GM23338 (cell line): ENCODE measurements around the gene NIPA2. TPM values are rescaled to one million over a fixed set of nuclear protein-coding genes. Genes with fewer than 3 reads are reported as not detected.

ENCODE experiments used
- ATAC-seq: fragments of 200-7000 bp; cut with Tn5 transposase; 3 replicates; pipeline ENCODE4 v1.9.1; 2020
- DNase-seq: peaks from one replicate; pipeline ENCODE4 v3.0.0-alpha.2; 2015; ENCODE audit warnings: low spot score
- H2AFZ ChIP-seq: fragments of 200-600 bp; sonication (generic); 2 replicates; pipeline ENCODE4 v1.8.0; 2016; ENCODE audit warnings: antibody characterized with exemption, mild to moderate bottlenecking, moderate library complexity
- H3F3A ChIP-seq: fragments of 200-600 bp; sonication (generic); replicated peaks from 2 replicates; pipeline ENCODE4 v1.8.0; 2017; ENCODE audit warnings: antibody characterized with exemption, mixed run types, low read depth
- H3K27ac ChIP-seq: fragments of 200-600 bp; sonication (generic); 2 replicates; pipeline ENCODE4 v1.6.1; 2016; ENCODE audit warnings: low read depth
- H3K27me3 ChIP-seq: fragments of 200-600 bp; sonication (generic); 2 replicates; pipeline ENCODE4 v1.8.0; 2016; ENCODE audit warnings: mild to moderate bottlenecking, mixed run types, moderate library complexity; ENCODE audit not compliant: insufficient read depth
- H3K36me3 ChIP-seq: fragments of 200-600 bp; sonication (generic); 2 replicates; pipeline ENCODE4 v1.8.0; 2016; ENCODE audit warnings: mild to moderate bottlenecking; ENCODE audit not compliant: insufficient read depth
- H3K4me1 ChIP-seq: fragments of 200-600 bp; sonication (generic); 2 replicates; pipeline ENCODE4 v1.8.0; 2016; ENCODE audit warnings: mild to moderate bottlenecking, moderate library complexity; ENCODE audit not compliant: insufficient read depth
- H3K4me2 ChIP-seq: fragments of 200-600 bp; sonication (generic); 2 replicates; pipeline ENCODE4 v1.7.1; 2017; ENCODE audit warnings: mixed run types
- H3K4me3 ChIP-seq: fragments of 200-600 bp; sonication (generic); 2 replicates; pipeline ENCODE4 v1.6.1; 2016; ENCODE audit warnings: mixed run types
- H3K79me2 ChIP-seq: fragments of 200-600 bp; sonication (generic); replicated peaks from 2 replicates; pipeline ENCODE4 v1.8.0; 2017; ENCODE audit warnings: mild to moderate bottlenecking; ENCODE audit not compliant: insufficient read depth
- H3K9me2 ChIP-seq: fragments of 200-600 bp; sonication (generic); 2 replicates; pipeline ENCODE4 v1.8.0; 2017; ENCODE audit not compliant: insufficient read depth
- H4K20me1 ChIP-seq: fragments of 200-600 bp; sonication (generic); replicated peaks from 2 replicates; pipeline ENCODE4 v1.8.0; 2017; ENCODE audit warnings: mild to moderate bottlenecking; ENCODE audit not compliant: insufficient read depth
- H3K27ac Mint-ChIP-seq: 2 replicates; pipeline ENCODE4 v1.8.0; 2020; ENCODE audit warnings: inconsistent platforms, mild to moderate bottlenecking, moderate library complexity, mixed read lengths
- H3K27me3 Mint-ChIP-seq: 3 replicates; pipeline ENCODE4 v1.8.0; 2022; ENCODE audit warnings: low read depth, mild to moderate bottlenecking, moderate library complexity, mixed read lengths, inconsistent platforms; ENCODE audit not compliant: insufficient read depth, poor library complexity
- H3K36me3 Mint-ChIP-seq: 3 replicates; pipeline ENCODE4 v1.8.0; 2021; ENCODE audit warnings: low read depth, mild to moderate bottlenecking, inconsistent platforms, moderate library complexity, mixed read lengths
- H3K4me1 Mint-ChIP-seq: 3 replicates; pipeline ENCODE4 v1.8.0; 2020; ENCODE audit warnings: mild to moderate bottlenecking, inconsistent platforms, mixed read lengths
- H3K4me3 Mint-ChIP-seq: 3 replicates; pipeline ENCODE4 v1.8.0; 2021; ENCODE audit warnings: moderate library complexity, mild to moderate bottlenecking, inconsistent platforms, mixed read lengths
- H3K9me3 Mint-ChIP-seq: 3 replicates; pipeline ENCODE4 v1.8.0; 2020; ENCODE audit warnings: moderate library complexity, mild to moderate bottlenecking, inconsistent platforms, mixed read lengths
- CREB1 ChIP-seq: fragments of 250-450 bp; sonication (Bioruptor Pico); IDR thresholded peaks from 2 replicates; pipeline ENCODE4 v1.5.0; 2020; ENCODE audit warnings: low read depth, mild to moderate bottlenecking, moderate library complexity
- EZH2phosphoT487 ChIP-seq: fragments of 200-600 bp; sonication (generic); IDR thresholded peaks from one replicate; pipeline ENCODE4 v1.8.1; 2018; ENCODE audit warnings: antibody characterized with exemption; ENCODE audit not compliant: unreplicated experiment
- NANOG ChIP-seq: IDR thresholded peaks from 2 replicates; pipeline ENCODE4 v1.6.1; 2016; ENCODE audit warnings: antibody characterized with exemption, borderline replicate concordance
- POLR2AphosphoS5 ChIP-seq: IDR thresholded peaks from 2 replicates; pipeline ENCODE4 v1.6.1; 2016; ENCODE audit warnings: antibody characterized with exemption, low read depth
- STAT1 ChIP-seq: IDR thresholded peaks from one replicate; pipeline ENCODE4 v1.6.1; 2016; ENCODE audit warnings: antibody characterized with exemption; ENCODE audit not compliant: unreplicated experiment
- ZNF114 ChIP-seq: fragments of 250-450 bp; sonication (Bioruptor Pico); IDR thresholded peaks from 2 replicates; pipeline ENCODE4 v1.5.0; 2020; ENCODE audit warnings: mild to moderate bottlenecking, moderate library complexity
- ZNF331 ChIP-seq: fragments of 250-450 bp; sonication (Bioruptor Pico); IDR thresholded peaks from 2 replicates; pipeline ENCODE4 v1.5.0; 2020; ENCODE audit warnings: low read depth, mild to moderate bottlenecking, moderate library complexity
- polyA plus RNA-seq: library from polyadenylated mRNA; unstranded; fragments of >200 nt; fragmentation: Nextera tagmentation; extraction: Ambion mirVana; gene quantifications from 2 replicates; pipeline ENCODE4 v1.2.1, GENCODE V29; 2016
- total RNA-seq: library from RNA; depleted of rRNA; stranded (reverse); fragments of >200 nt; shearing (Covaris generic); gene quantifications from 2 replicates; pipeline ENCODE4 v1.2.3, GENCODE V29; 2014
- TF ChIP-seq, protein P1 (sequence below): IDR thresholded peaks from 2 replicates; pipeline ENCODE4 v1.6.1; 2016; ENCODE audit warnings: antibody characterized with exemption
- TF ChIP-seq, protein P2 (sequence below): fragments of 250-450 bp; sonication (Bioruptor Pico); IDR thresholded peaks from 2 replicates; pipeline ENCODE4 v1.5.0; 2020; ENCODE audit warnings: mild to moderate bottlenecking, moderate library complexity

Gene NIPA2
- total and polyA plus RNA-seq, 2 experiments from 2014 or later = 35.0 to 105 TPM

- no peak for TF ChIP-seq EZH2phosphoT487
- TF ChIP-seq STAT1 = no peak
- TF ChIP-seq POLR2AphosphoS5 = no peak
- no peak for TF ChIP-seq CREB1 (CRISPR knock-in tag)
- no peak for TF ChIP-seq ZNF331 (CRISPR knock-in tag)
- no peak for TF ChIP-seq NANOG
- H3K4me1 Mint-ChIP-seq = peaks cover 39% of the 10 kb centered on the region
- Histone ChIP-seq H4K20me1 (no peaks in the 10 kb centered on the region), H3K36me3 (no peaks in the 10 kb centered on the region), H3K27me3 (no peaks in the 10 kb centered on the region), H3F3A (no peaks in the 10 kb centered on the region; the same call in 1 of the 2 replicates), H3K27ac (no peak overlapping the region), H3K9me2 (no peaks in the 10 kb centered on the region), H3K4me1 (peaks cover 25% of the 10 kb centered on the region), H3K79me2 (no peaks in the 10 kb centered on the region), H3K4me3 (no peak overlapping the region), H2AFZ (no peak overlapping the region), H3K4me2 (no peak overlapping the region)
- no peak overlapping the region for H3K27ac Mint-ChIP-seq
- H3K36me3 Mint-ChIP-seq = peaks cover 34% of the 10 kb centered on the region
- ATAC-seq (no peak), DNase-seq (no peak)
- no peaks in the 10 kb centered on the region for H3K9me3 Mint-ChIP-seq
- peaks cover 4% of the 10 kb centered on the region for H3K27me3 Mint-ChIP-seq
- H3K4me3 Mint-ChIP-seq = no peak overlapping the region
These were observed 14.9 kb upstream of the NIPA2 start for GRCh38 chr15:22823495-22824128.

GRCh38 chr15:22827125-22827524 lies 11.3 kb upstream of the NIPA2 start:
- Mint-ChIP-seq H3K27ac (peak overlapping the region; percentile 77; the same call in 1 of the 2 replicates), H3K36me3 (peaks cover 31% of the 10 kb centered on the region), H3K27me3 (peaks cover 9% of the 10 kb centered on the region), H3K4me1 (peaks cover 42% of the 10 kb centered on the region), H3K4me3 (peak overlapping the region; percentile 46; the same call in 1 of the 3 replicates), H3K9me3 (no peaks in the 10 kb centered on the region)
- DNase-seq (peak; percentile 76), ATAC-seq (peak; percentile 96)
- H3K27ac ChIP-seq = no peak overlapping the region
- no peak overlapping the region for H2AFZ ChIP-seq
- H3K9me2 ChIP-seq = no peaks in the 10 kb centered on the region
- H3K4me2 ChIP-seq = peak overlapping the region; percentile 61
- TF ChIP-seq, protein P1, sequence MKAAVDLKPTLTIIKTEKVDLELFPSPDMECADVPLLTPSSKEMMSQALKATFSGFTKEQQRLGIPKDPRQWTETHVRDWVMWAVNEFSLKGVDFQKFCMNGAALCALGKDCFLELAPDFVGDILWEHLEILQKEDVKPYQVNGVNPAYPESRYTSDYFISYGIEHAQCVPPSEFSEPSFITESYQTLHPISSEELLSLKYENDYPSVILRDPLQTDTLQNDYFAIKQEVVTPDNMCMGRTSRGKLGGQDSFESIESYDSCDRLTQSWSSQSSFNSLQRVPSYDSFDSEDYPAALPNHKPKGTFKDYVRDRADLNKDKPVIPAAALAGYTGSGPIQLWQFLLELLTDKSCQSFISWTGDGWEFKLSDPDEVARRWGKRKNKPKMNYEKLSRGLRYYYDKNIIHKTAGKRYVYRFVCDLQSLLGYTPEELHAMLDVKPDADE = no peak
- peak; percentile 86 for TF ChIP-seq NANOG
- no peak; the same call in 1 of the 2 replicates for TF ChIP-seq CREB1 (CRISPR knock-in tag)
- peak; percentile 59; the same call in 1 of the 2 replicates for TF ChIP-seq ZNF114 (CRISPR knock-in tag)
- TF ChIP-seq, protein P2, sequence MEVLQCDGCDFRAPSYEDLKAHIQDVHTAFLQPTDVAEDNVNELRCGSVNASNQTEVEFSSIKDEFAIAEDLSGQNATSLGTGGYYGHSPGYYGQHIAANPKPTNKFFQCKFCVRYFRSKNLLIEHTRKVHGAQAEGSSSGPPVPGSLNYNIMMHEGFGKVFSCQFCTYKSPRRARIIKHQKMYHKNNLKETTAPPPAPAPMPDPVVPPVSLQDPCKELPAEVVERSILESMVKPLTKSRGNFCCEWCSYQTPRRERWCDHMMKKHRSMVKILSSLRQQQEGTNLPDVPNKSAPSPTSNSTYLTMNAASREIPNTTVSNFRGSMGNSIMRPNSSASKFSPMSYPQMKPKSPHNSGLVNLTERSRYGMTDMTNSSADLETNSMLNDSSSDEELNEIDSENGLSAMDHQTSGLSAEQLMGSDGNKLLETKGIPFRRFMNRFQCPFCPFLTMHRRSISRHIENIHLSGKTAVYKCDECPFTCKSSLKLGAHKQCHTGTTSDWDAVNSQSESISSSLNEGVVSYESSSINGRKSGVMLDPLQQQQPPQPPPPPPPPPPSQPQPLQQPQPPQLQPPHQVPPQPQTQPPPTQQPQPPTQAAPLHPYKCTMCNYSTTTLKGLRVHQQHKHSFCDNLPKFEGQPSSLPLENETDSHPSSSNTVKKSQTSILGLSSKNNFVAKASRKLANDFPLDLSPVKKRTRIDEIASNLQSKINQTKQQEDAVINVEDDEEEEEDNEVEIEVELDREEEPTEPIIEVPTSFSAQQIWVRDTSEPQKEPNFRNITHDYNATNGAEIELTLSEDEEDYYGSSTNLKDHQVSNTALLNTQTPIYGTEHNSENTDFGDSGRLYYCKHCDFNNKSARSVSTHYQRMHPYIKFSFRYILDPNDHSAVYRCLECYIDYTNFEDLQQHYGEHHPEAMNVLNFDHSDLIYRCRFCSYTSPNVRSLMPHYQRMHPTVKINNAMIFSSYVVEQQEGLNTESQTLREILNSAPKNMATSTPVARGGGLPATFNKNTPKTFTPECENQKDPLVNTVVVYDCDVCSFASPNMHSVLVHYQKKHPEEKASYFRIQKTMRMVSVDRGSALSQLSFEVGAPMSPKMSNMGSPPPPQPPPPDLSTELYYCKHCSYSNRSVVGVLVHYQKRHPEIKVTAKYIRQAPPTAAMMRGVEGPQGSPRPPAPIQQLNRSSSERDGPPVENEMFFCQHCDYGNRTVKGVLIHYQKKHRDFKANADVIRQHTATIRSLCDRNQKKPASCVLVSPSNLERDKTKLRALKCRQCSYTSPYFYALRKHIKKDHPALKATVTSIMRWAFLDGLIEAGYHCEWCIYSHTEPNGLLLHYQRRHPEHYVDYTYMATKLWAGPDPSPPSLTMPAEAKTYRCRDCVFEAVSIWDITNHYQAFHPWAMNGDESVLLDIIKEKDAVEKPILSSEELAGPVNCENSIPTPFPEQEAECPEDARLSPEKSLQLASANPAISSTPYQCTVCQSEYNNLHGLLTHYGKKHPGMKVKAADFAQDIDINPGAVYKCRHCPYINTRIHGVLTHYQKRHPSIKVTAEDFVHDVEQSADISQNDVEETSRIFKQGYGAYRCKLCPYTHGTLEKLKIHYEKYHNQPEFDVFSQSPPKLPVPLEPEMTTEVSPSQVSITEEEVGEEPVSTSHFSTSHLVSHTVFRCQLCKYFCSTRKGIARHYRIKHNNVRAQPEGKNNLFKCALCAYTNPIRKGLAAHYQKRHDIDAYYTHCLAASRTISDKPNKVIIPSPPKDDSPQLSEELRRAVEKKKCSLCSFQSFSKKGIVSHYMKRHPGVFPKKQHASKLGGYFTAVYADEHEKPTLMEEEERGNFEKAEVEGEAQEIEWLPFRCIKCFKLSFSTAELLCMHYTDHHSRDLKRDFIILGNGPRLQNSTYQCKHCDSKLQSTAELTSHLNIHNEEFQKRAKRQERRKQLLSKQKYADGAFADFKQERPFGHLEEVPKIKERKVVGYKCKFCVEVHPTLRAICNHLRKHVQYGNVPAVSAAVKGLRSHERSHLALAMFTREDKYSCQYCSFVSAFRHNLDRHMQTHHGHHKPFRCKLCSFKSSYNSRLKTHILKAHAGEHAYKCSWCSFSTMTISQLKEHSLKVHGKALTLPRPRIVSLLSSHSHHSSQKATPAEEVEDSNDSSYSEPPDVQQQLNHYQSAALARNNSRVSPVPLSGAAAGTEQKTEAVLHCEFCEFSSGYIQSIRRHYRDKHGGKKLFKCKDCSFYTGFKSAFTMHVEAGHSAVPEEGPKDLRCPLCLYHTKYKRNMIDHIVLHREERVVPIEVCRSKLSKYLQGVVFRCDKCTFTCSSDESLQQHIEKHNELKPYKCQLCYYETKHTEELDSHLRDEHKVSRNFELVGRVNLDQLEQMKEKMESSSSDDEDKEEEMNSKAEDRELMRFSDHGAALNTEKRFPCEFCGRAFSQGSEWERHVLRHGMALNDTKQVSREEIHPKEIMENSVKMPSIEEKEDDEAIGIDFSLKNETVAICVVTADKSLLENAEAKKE (CRISPR knock-in tag) = peak; percentile 97
- TF ChIP-seq POLR2AphosphoS5 = no peak
- no peaks in the 10 kb centered on the region; the same call in 1 of the 2 replicates for H3F3A ChIP-seq
- no peaks in the 10 kb centered on the region for H4K20me1 ChIP-seq
- no peaks in the 10 kb centered on the region for H3K27me3 ChIP-seq
- no peaks in the 10 kb centered on the region for H3K36me3 ChIP-seq
- H3K4me3 ChIP-seq = 0 out of 2 replicates have a peak overlapping the region, but pooled peaks have one; percentile 8
- peaks cover 31% of the 10 kb centered on the region for H3K4me1 ChIP-seq
- H3K79me2 ChIP-seq = no peaks in the 10 kb centered on the region
